ENCODE results near the gene KCNK5. TPM values are rescaled to one million over a fixed set of nuclear protein-coding genes. Genes with fewer than 3 reads are reported as not detected.

KCNK5 gene
- polyA plus RNA-seq, 1 experiment, result not detected

DNA sequence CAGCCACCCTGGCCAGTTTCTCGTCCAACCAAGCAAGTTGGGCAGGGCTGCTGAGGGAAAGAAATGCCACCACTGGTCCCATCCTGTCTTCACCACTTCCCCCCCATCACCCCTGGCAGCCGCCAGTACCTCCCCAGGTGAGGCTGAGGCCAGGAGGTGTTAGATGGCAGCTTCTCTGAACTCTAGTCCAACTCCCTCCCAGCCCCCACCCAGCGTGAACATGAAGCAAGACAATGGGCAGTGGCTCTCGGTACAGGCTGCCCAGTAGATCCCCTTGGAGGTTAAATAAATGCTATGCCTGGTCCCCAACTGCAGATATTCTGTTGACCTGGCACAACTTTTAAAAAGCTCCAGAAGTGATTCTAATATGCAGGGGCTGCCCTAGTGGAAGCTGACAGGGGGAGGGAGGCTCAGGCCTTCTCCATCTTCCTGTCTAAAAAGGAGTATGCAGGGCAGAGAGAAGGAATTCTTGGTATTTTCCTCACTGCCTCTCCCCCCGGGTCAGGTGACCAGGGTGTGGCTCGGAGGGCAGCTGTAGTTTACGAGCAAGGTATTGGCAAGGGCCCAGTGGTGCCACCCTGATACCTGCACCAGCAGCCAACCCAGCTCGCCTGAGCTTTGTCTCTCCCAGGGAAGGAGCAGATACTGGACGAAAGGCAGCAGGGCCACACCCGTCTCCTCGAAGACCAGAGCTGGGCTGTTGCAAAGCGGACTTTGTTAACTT is 25.7 kb downstream of the KCNK5 start:
- Histone ChIP-seq H3K27ac (ENCODE audit: low read depth, low read length) (no peak overlapping the region), H3K9me3 (ENCODE audit: control insufficient read depth, insufficient read depth, low read length) (no peaks in the 10 kb centered on the region), H3K4me3 (ENCODE audit: low read depth, low read length) (no peak overlapping the region), H3K27me3 (ENCODE audit: control insufficient read depth, insufficient read depth, low read length) (no peaks in the 10 kb centered on the region)
- DNase-seq (ENCODE audit: low read depth, low spot score), result no peak
- CTCF ChIA-PET, result interaction anchor here (0.6 kb wide), 1 partner anchor 44 kb away, joined by 3 read pairs; no protein-coding TSS in a partner anchor
- POLR2A ChIA-PET, result no interaction called here
- TF ChIP-seq, protein P1, sequence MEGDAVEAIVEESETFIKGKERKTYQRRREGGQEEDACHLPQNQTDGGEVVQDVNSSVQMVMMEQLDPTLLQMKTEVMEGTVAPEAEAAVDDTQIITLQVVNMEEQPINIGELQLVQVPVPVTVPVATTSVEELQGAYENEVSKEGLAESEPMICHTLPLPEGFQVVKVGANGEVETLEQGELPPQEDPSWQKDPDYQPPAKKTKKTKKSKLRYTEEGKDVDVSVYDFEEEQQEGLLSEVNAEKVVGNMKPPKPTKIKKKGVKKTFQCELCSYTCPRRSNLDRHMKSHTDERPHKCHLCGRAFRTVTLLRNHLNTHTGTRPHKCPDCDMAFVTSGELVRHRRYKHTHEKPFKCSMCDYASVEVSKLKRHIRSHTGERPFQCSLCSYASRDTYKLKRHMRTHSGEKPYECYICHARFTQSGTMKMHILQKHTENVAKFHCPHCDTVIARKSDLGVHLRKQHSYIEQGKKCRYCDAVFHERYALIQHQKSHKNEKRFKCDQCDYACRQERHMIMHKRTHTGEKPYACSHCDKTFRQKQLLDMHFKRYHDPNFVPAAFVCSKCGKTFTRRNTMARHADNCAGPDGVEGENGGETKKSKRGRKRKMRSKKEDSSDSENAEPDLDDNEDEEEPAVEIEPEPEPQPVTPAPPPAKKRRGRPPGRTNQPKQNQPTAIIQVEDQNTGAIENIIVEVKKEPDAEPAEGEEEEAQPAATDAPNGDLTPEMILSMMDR (IDR thresholded peaks at IDR 0.05; ENCODE audit: low read depth, low read length), result no peak

DNA sequence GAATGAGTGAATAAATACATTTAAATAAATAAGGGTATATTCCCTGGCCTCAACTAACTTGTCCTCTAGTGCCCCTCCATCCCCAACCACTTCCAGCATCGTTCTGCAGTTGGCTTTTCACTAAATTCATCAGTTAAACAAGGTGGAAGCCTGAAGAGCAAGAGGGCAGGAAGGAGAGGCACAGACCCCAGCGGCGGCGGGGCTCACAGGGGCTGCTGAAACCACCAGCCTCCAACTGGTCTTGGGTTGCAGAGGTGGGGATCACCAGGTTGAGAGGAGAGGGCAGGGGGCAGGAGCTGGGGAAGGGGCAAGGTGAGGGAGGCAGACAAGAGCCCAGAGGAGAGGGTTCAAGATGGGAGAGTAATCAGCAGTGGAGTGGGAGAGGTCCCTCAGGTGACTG is 27.1 kb downstream of the KCNK5 start:
- Histone ChIP-seq H3K27me3 (ENCODE audit: control insufficient read depth, insufficient read depth, low read length) (no peaks in the 10 kb centered on the region), H3K27ac (ENCODE audit: low read depth, low read length) (no peak overlapping the region), H3K9me3 (ENCODE audit: control insufficient read depth, insufficient read depth, low read length) (no peaks in the 10 kb centered on the region), H3K4me3 (ENCODE audit: low read depth, low read length) (no peak overlapping the region)
- POLR2A ChIA-PET, result no interaction called here
- DNase-seq (ENCODE audit: low read depth, low spot score), result no peak
- TF ChIP-seq, protein P1 (IDR thresholded peaks at IDR 0.05; ENCODE audit: low read depth, low read length), result no peak
- CTCF ChIA-PET, result interaction anchor here (0.6 kb wide), 1 partner anchor 151 kb away, joined by 3 read pairs; no protein-coding TSS in a partner anchor

DNA sequence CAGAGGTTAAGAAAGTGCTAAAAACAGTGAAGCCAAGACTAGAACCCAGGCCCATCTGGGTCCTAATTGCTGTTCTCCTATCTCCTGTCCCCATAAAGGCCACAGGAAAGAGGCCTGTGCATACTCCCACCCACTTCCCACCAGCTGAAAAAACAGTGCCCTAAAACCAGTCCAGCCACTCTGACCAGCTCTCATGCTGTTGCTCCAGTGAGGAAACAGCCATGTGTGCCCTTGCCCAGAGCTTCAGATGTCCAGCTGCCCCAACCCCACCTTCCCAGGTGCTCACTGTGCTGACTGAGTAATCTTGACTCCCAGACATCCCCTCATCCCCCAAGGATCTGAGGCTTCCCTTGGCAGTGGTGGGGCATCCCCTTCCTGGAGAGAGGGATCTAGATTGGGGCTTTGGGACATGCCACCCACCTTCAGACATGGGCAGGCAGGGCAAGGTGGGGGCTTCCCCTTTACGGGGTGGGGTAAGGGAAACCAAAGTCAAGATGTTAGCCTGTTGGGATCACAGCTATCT is 28.7 kb downstream of the KCNK5 start:
- no peaks in the 10 kb centered on the region for H3K27me3 ChIP-seq (ENCODE audit: control insufficient read depth, insufficient read depth, low read length)
- TF ChIP-seq, protein P1 (IDR thresholded peaks at IDR 0.05; ENCODE audit: low read depth, low read length), result no peak
- no peak overlapping the region for H3K4me3 ChIP-seq (ENCODE audit: low read depth, low read length)
- CTCF ChIA-PET, result no interaction called here
- POLR2A ChIA-PET, result no interaction called here
- no peak overlapping the region for H3K27ac ChIP-seq (ENCODE audit: low read depth, low read length)
- DNase-seq (ENCODE audit: low read depth, low spot score), result no peak
- H3K9me3 ChIP-seq (ENCODE audit: control insufficient read depth, insufficient read depth, low read length), result no peaks in the 10 kb centered on the region

DNA sequence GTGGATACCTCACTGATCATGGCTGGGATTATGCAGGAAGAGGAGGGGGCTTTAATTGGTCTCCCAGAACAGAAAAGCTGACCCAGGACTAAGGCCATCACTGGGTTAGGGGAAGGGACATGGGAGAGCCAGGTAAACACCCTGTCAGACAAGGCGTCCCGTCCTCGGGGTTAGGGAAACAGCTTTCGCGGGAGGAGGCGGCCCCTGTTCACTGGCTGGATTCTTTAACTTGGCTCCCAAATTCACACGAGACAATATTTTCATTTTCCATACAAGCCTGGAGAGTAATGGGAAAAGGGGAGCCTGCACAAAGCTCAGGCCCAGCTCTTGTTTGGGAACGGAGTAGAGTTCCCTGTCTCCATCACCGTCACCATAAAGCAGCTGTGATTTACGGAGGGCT is 29.3 kb downstream of the KCNK5 start:
- Histone ChIP-seq H3K9me3 (ENCODE audit: control insufficient read depth, insufficient read depth, low read length) (no peaks in the 10 kb centered on the region), H3K4me3 (ENCODE audit: low read depth, low read length) (no peak overlapping the region), H3K27ac (ENCODE audit: low read depth, low read length) (no peak overlapping the region), H3K27me3 (ENCODE audit: control insufficient read depth, insufficient read depth, low read length) (no peaks in the 10 kb centered on the region)
- ChIA-PET POLR2A (no interaction called here), CTCF (no interaction called here)
- TF ChIP-seq, protein P1 (IDR thresholded peaks at IDR 0.05; ENCODE audit: low read depth, low read length), result no peak
- no peak for DNase-seq (ENCODE audit: low read depth, low spot score)

DNA sequence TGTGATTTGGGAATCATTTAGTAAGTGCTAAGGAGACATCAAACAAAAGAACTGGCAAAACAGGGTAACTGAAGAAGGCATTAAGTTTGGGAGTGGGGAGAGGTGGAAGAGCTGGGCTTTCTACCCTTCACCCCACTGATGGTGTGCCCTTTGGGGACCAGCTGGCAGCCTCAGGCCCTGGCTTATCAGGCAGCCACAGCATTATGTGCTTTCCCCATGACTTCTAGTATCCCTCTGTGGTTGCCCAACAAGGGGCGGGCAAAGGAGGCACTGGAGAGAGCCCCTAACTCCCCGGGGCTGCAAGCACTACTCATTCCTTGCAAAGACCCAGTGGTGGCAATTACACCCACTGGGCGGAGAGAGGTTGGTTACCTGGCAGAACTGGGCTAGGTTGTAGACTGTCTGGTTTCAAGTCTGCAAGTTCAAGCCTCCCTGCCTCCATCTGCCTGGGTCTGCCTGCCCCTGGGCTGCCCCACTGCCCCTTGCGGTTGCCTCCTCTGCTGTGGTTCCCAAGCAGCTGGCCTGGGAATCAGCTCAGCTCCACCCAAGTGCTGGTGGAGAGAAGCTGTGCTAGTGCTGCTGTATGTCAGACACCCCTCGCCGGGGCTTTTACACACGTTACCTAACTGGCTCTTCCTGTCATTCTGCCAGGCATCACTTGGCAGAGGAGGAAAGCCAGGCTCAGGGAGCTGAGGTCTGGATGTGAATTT is 29.9 kb downstream of the KCNK5 start:
- no peak overlapping the region for H3K4me3 ChIP-seq (ENCODE audit: low read depth, low read length)
- H3K27me3 ChIP-seq (ENCODE audit: control insufficient read depth, insufficient read depth, low read length), result no peaks in the 10 kb centered on the region
- DNase-seq (ENCODE audit: low read depth, low spot score), result no peak
- H3K27ac ChIP-seq (ENCODE audit: low read depth, low read length), result no peak overlapping the region
- TF ChIP-seq, protein P1 (IDR thresholded peaks at IDR 0.05; ENCODE audit: low read depth, low read length), result no peak
- ChIA-PET CTCF (no interaction called here), POLR2A (no interaction called here)
- H3K9me3 ChIP-seq (ENCODE audit: control insufficient read depth, insufficient read depth, low read length), result no peaks in the 10 kb centered on the region

Measured in AG04450 (cell line).